Fibroblast of lung (primary cell): ENCODE results near the gene PLCXD1.

ENCODE experiments used
- EZH2 ChIP-seq: IDR thresholded peaks from 2 replicates; pipeline ENCODE4 v1.5.1; 2012; ENCODE audit warnings: low read length, control low read depth, mild to moderate bottlenecking; ENCODE audit errors: missing control alignments
- TF ChIP-seq, protein P1 (sequence below), 2 donors: IDR thresholded peaks in 1 of 2; conservative IDR thresholded peaks in 1 of 2; 1 replicate in 1 of 2; 2 replicates in 1 of 2; pipeline ENCODE4 v1.5.1; 2011 to 2012; ENCODE audit warnings: low read length in 2 of 2, control low read depth in 1 of 2, inconsistent platforms in 1 of 2, low read depth in 1 of 2, mild to moderate bottlenecking in 1 of 2

GRCh38 chrX:331825-332495 is 50.8 kb downstream of the PLCXD1 start:
- TF ChIP-seq, protein P1, sequence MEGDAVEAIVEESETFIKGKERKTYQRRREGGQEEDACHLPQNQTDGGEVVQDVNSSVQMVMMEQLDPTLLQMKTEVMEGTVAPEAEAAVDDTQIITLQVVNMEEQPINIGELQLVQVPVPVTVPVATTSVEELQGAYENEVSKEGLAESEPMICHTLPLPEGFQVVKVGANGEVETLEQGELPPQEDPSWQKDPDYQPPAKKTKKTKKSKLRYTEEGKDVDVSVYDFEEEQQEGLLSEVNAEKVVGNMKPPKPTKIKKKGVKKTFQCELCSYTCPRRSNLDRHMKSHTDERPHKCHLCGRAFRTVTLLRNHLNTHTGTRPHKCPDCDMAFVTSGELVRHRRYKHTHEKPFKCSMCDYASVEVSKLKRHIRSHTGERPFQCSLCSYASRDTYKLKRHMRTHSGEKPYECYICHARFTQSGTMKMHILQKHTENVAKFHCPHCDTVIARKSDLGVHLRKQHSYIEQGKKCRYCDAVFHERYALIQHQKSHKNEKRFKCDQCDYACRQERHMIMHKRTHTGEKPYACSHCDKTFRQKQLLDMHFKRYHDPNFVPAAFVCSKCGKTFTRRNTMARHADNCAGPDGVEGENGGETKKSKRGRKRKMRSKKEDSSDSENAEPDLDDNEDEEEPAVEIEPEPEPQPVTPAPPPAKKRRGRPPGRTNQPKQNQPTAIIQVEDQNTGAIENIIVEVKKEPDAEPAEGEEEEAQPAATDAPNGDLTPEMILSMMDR (conservative IDR thresholded peaks at IDR 0.05 in 1 of 2, IDR thresholded peaks at IDR 0.05 in 1 of 2; ENCODE audit: low read depth in 1 of 2, low read length in 2 of 2), result no peak
- no peak for TF ChIP-seq EZH2
